ENCODE measurements around the gene OTULIN.

OTULIN gene

GRCh38 chr5:14699159-14699558, 34.6 kb downstream of the OTULIN start:
- no peak for DNase-seq

DNA sequence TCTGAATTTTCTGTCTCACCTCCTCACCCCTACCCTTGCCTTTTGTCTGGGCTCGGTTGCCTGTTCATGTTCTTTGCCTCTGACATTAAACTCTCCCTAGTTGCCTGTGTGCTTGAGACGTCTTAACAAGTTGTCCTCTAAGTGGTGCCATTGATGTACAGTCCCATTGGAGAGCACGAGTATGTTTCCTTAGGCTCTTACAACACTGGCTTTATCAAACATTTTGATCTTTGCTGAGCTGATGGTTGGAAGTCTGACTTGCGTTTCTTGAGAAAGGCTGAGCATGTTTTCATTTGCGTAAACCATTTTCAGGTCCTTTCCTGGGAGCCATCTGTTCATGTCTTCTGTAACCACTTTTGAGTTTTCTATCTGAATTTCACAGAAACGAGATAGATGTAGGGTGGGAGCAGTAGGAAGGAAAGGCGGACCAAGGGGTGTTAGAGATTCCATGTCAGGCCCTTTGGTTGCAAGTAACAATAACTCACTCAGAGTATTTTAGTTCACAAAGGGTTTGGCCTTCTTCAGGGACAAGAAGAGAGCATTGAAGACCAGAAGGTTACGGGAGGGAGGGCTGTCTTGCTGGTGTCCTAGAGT, 35.4 kb downstream of the OTULIN start:
- no peak for DNase-seq

GRCh38 chr5:14700478-14701436, 36.2 kb downstream of the OTULIN start:
- no peak for DNase-seq

DNA sequence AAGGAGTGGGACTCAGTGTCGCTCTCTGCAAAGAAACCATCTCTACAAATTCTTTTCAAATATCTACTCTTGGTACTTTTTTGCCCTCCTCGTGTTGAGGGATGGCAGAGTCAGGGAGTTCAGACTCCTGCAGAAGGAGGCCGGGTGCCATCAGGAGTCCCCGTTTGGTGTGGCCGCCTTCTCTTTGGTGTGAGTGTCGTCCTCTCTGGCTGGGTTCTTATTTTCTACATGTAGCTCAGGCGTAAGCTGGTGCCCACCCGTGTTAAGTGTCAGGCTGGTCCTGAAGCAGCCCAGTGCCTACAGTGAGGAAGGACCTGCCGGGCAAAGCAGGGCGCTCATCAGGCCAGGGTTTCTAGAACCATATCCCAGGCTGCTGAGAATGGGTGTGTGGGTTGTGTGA, 37.0 kb downstream of the OTULIN start:
- no peak for DNase-seq

DNA sequence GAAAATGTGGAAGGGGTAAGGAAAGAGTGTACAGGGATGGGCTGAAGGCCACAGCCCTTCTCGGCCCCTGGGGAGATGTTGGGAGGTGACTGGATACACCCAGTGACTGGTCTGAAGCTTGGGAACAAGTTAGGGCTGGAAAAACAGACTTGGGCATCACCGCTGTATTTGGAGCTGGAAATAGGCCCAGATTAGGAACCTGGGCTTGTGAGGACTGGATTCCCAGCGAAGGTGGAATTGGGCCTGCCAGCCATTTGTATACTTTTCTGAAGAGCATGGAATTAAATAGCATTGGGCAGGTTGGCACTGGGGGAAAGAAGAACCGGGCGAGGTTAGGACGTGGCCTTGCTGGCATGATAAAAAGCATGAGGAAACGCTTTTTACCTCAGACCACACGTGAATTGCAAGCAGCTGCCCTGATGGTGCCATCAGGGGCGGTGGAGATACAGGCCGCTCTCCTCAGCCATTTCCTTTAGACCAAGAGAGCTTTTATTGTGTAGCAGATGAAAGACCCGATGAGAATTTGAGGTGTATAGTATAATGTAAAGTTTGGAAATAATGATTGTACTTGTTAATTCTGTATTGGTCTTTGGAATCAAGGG, 37.8 kb downstream of the OTULIN start:
- no peak for DNase-seq

DNA sequence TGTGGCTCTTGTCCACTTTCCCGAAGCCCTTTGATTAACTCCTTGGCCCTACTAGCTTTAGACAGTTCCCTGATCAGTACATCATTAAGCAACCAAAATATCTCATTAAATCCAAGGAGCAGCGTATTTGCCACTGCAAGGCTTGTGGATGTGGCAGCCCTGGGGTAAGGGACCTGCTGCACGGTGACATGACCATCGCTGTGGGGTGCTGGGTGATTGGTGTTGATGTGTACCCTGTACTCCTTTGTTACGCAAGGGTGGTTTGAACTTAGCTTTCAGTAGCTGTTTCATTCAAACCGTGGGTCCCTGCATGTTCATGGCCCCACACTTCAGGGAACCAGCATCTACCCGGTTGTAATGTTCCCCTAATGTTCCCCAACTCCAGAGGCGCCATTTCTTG, 41.0 kb downstream of the OTULIN start:
- DNase-seq: no peak

GRCh38 chr5:14706615-14707021, 42.1 kb downstream of the OTULIN start:
- no peak for DNase-seq

- DNase-seq: no peak
These were observed 43.4 kb downstream of the OTULIN start for GRCh38 chr5:14707811-14708390.

DNA sequence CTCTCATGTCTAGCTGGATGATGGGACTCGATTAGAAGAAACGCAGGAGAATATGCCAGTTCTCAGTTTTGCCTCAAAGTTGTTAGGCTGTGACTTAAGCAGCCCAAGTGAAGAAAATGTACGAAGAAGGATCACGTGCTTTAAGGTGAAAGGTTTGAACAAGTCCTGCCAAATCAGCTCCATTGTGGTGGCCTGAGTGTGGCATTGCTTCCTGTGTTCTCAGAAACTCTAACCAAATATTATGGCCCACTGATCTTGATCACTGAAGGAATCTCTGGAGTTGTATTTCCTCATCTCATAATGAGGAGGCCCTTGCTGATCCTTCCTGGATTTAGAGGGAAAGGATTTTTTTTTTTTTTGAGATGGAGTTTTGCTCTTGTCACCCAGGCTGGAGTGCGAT, 44.0 kb downstream of the OTULIN start:
- no peak for DNase-seq

DNA sequence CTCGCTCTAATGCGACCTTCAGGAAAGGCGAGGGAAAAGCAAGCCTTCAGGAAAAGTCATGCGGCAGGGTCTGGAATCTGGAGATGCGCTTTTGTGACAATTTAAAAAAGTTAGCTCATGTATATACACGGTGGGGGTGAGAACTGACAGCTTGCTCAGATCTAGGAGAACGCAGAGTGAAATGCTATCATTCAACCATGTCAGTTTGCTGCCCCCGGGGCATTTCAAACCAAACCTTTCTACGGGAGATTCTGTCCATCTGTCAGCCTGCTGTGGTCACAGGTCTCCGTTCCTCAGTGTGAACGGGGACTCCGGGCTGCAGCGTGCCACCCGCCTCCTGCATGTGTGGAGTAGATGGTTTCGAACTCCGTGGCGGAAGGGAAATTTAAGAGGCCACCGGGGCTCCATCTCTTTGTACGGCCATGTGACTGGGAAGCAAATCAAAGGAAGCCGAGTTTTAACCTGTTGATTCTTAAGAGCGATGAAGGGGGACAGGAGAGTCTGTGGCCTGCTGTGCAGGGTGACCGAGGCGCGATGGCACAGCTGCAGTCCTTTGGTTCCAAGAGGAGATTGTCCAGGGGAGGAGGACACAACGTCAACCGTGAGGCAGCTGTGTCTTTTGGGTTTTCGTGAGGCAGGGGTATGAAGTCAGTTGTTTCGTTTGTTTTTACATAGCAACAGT, 45.9 kb downstream of the OTULIN start:
- DNase-seq: no peak

- DNase-seq: no peak
These were observed 47.6 kb downstream of the OTULIN start for GRCh38 chr5:14712131-14712530.

- DNase-seq: no peak
These were observed 48.1 kb downstream of the OTULIN start for GRCh38 chr5:14712666-14713065.

DNA sequence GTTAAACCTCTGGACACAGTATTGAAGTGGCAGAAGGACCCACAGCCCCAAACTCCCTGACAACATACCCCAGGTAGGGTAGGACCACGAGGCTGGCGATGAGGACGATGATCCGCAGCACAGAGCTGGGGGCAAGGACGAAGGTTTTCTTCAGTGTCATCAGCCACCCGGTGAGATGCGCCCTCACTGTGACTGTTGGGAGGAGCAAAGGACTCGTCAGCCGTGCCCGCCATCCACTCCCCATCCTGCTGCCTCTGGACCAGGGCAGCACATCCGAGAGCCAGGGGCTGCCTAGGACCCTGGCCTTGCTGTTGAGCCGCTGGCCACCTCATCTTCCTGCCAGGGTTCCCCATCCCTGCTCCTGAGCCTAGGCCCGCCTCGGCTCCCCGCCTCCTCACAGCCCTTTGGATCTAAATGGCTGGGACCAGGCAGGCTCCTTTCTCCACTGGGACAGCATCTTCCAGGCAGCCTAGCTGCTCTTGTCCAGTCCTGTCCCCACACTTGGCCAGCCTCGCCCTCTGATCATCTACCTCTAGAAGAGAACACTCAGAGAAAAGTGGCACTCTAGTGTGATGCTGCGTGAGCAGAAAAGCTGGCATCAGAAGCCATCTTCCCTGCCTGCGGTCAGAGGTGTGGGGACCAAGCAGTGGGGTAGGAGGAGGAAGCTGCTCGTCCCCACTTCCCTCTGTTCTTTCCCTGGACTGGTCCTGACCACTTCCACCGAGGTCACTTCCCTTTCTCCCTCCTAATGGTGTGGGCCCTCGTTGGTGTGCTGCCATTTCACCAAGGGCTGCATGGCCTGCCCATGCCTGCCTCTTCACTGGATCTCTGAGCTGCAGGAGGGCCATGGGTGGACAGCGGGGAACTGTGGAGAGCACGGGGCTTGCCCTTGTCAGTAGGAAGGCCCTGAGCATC, 49.2 kb downstream of the OTULIN start:
- no peak for DNase-seq

DNA sequence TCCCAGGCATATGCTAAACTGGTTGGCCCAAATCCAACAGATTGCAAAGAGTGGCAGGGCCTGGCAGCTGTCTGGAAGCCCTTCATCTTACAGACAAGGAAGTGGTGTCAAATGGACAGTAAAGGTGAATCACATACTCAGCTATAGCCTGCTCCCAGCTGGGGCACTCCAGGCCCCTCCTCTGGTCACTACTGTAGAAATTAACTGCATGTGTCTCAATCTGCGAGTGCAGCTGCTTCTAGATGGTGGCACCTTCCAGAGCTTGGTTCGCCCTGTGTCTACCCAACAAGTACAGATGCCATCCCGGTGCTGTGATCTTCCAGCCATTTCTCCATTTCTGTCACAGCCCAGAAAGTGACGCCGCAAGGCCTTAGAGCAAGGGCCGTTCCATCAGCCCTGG, 50.2 kb downstream of the OTULIN start:
- no peak for DNase-seq

DNA sequence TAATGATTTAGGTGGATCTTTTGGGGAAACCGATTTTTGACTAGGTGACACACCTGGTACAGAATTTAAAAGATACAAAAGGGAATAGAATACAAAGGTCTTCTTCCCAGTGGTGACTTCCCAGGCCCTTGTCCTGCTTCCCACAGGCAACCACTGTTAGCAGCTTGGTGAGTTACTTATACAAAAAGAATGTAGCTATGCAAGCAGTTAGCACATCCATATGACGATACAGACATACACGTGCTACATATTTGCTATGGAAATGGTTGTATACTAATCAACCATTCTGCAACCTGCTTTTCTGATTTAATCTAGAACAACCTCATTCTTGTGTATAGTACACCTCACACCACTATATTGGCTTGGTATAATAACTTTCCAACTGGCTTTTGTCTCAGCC, 51.0 kb downstream of the OTULIN start:
- no peak for DNase-seq

GRCh38 chr5:14716755-14717752, 52.5 kb downstream of the OTULIN start:
- no peak for DNase-seq

- no peak for DNase-seq
These were observed 54.3 kb downstream of the OTULIN start for GRCh38 chr5:14718778-14719177.

GRCh38 chr5:14720236-14720923, 55.9 kb downstream of the OTULIN start:
- DNase-seq: no peak

GRCh38 chr5:14721990-14722656, 57.6 kb downstream of the OTULIN start:
- DNase-seq: no peak
